Measurements from ENCODE around the gene BCAS3. TPM values are rescaled to one million over a fixed set of nuclear protein-coding genes. Genes with fewer than 3 reads are reported as not detected.
A peak's percentile ranks its signal among the peaks of the same experiment; 100 is the strongest.

Gene BCAS3
- total RNA-seq, 4 donors from 2014 or later = 13.0 to 27.8 (median 20.7) TPM

DNA sequence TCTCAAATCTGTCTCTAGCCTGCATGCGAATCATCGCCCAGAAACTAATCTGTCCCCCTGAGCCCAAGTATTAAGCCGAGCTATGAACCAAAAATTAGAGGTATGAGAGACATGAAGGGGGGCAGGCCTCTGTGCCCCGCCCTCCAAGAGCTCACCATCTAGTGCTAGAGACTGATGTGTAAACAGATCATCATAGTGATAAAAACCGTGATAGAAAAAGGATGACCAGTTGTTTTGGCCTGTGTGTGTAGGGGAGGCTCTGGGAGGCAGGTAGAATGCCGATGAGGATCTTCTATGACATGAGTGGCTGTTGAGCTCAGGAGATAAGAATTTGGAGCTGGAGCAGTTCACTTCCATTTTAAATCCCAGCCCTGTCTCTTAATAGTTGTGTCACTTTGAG is 632.9 kb downstream of the BCAS3 start:
- Histone ChIP-seq H3K9me3 (no peaks in the 10 kb centered on the region), H3K36me3 (no peaks in the 10 kb centered on the region), H3K4me1 (peaks cover 11 to 45% (median 18%) of the 10 kb centered on the region in 3 donors), H3K27me3 (no peaks in the 10 kb centered on the region), H3K4me3 (no peak overlapping the region), H3K27ac (no peak overlapping the region)
- WGBS, 2 donors = 75 to 78% methylated on average over 6 of the region's 6 CpGs
- no peak for TF ChIP-seq POLR2A (IDR thresholded peaks at IDR 0.05)
- TF ChIP-seq, protein P1, sequence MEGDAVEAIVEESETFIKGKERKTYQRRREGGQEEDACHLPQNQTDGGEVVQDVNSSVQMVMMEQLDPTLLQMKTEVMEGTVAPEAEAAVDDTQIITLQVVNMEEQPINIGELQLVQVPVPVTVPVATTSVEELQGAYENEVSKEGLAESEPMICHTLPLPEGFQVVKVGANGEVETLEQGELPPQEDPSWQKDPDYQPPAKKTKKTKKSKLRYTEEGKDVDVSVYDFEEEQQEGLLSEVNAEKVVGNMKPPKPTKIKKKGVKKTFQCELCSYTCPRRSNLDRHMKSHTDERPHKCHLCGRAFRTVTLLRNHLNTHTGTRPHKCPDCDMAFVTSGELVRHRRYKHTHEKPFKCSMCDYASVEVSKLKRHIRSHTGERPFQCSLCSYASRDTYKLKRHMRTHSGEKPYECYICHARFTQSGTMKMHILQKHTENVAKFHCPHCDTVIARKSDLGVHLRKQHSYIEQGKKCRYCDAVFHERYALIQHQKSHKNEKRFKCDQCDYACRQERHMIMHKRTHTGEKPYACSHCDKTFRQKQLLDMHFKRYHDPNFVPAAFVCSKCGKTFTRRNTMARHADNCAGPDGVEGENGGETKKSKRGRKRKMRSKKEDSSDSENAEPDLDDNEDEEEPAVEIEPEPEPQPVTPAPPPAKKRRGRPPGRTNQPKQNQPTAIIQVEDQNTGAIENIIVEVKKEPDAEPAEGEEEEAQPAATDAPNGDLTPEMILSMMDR (IDR thresholded peaks at IDR 0.05) = no peak
- intact Hi-C loops (cut with DNase I) = no loop called here
- DNase-seq = no peak

DNA sequence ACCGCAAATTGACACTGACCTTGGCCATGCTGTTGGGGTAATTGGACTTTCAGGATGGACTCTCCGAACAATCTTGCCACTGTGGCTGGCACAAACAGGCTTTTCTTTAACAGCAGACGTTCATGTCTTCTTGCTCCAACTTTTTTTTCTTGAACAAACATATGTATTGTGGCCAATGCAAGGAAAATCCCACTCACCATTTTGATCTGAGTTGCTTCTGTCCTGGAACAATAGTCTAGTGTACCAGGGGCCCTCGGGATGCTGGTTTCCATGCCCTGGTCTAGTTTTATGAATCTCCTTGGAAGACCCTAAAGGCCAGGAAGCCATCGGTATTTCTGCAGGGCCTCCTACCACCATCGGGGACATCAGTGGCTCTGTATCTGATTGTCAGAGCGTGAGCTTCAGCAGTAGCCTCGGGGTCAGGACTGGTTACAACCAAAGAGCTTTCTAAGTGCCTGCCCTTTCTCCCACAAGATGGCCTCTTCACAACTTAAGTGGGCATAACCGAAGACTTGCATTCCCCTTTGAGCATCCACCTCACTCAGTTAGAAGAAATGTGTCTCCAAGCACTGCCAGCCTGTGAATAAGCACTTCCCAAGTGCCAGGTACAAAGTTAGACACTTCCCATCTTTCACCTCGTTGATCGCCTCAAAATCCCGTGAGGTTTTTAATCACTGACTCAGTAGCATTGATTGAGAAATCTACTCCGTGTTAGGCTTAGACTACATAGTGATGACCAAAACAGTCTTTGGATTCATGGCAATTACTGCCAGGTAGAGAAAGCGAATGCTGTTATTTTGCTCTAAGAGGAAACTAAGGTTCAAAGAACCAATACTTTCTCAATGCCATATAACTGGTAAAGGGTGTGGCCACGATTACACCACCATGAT is 635.0 kb downstream of the BCAS3 start:
- Histone ChIP-seq H3K36me3 (no peaks in the 10 kb centered on the region), H3K27me3 (no peaks in the 10 kb centered on the region), H3K4me3 (no peak overlapping the region), H3K27ac (peak overlapping the region in 3 of 4 donors; percentile 78 to 80 (median 78)), H3K9me3 (no peaks in the 10 kb centered on the region), H3K4me1 (peaks cover 11 to 45% (median 18%) of the 10 kb centered on the region in 3 donors)
- intact Hi-C loops (cut with DNase I) = no loop called here
- TF ChIP-seq POLR2A (IDR thresholded peaks at IDR 0.05) = no peak
- TF ChIP-seq, protein P1 (IDR thresholded peaks at IDR 0.05) = no peak
- no peak for DNase-seq
- 90 to 94% methylated on average over 13 to 15 of the region's 15 CpGs for WGBS, 2 donors

DNA sequence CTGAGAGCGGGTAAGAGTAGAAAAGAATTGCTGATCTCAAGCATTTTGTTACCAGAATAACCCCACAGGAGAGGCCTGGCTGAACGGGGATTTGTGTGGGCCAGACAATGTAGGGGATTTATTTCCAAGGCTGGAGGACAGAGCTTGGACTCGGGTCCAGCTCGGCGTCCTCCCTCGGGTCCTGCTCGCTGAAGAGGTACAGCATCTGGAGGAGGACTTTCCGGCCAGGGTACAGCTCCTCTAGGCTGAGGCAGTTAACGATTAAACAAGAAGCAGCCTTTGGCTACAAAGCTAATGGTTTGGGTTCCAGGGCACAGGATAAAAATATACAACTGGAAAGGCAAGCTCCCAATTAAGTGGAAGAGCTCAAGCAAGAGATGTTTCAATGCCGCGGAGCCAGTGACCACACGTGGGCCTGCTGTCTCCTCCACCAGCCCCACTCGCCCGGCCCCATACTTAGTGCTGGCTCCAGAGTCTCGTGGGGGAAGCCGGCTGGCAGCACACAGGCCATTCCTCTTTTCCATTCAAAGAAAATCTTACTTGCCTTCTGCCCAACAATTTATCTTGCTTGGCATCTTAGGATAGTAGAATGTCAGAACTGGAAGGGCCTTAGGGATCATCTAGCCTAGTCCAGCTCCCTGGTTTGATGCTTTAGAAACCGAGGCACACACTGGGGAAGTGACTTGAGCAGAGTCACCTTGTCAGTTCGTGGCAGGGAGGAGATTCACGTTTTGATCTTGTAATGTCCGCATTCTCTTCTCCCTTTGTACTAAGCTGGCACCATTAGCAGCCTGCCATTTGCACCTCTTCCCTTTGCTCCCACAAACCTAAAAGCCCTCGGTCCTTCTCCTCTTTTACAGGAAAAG is 636.0 kb downstream of the BCAS3 start:
- DNase-seq = no peak
- H3K27me3 ChIP-seq = no peaks in the 10 kb centered on the region
- H3K27ac ChIP-seq = peak overlapping the region; percentile 59 to 80 (median 78)
- peaks cover 11 to 39% (median 18%) of the 10 kb centered on the region in 3 donors for H3K4me1 ChIP-seq
- WGBS, 2 donors = 64 to 72% methylated on average over 15 to 18 of the region's 21 CpGs
- no peak for TF ChIP-seq POLR2A (IDR thresholded peaks at IDR 0.05)
- TF ChIP-seq, protein P1 (IDR thresholded peaks at IDR 0.05) = no peak
- no peaks in the 10 kb centered on the region for H3K36me3 ChIP-seq
- intact Hi-C loops (cut with DNase I) = no loop called here
- no peak overlapping the region for H3K4me3 ChIP-seq
- H3K9me3 ChIP-seq = no peaks in the 10 kb centered on the region

DNA sequence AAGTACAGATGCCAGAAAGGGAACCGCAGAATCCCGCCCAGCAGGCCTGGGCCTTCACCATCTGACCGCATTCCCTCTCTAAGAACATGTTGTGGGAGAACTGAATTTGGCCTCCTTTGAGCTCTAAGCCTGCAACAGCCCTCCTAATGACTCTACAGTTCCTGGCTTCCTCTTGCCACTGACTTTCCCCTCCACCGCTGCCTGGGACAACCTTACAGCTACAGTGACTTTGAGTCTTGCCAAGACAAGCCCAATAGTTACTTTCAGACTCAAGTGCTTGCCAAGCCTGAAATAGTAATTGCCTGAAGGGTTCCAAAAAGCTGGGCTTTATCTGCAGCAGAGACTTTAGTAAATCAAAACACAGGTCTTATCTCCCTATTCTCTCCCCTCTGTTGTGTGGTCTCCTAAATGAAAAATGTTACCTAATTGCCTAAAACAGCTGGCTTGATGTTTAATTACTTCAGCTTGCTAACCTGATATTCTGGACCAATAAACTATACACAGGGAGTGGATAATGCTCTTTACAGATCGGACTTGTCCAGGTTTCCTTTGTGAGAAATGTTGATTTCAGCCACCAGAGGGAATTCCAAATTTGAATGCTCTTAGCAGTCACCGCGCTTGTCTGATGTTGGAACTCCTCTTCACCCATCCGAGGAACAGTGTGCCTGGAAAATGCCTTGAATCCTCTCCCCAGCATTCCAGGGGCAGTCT is 636.9 kb downstream of the BCAS3 start:
- Histone ChIP-seq H3K27ac (peak overlapping the region; percentile 59 to 80 (median 78)), H3K4me3 (no peak overlapping the region)
- WGBS, 2 donors = 33 to 38% methylated on average over 8 of the region's 8 CpGs

More for the DNA sequence above, 636.9 kb downstream of the BCAS3 start:
- no peak for DNase-seq
- peaks cover 11 to 30% (median 18%) of the 10 kb centered on the region in 3 donors for H3K4me1 ChIP-seq
- H3K36me3 ChIP-seq = no peaks in the 10 kb centered on the region
- intact Hi-C loops (cut with DNase I) = no loop called here
- no peaks in the 10 kb centered on the region for H3K27me3 ChIP-seq
- no peaks in the 10 kb centered on the region for H3K9me3 ChIP-seq
- TF ChIP-seq, protein P1 (IDR thresholded peaks at IDR 0.05) = peak in 3 of 6 experiments; percentile 14 to 23 (median 18)
- TF ChIP-seq POLR2A (IDR thresholded peaks at IDR 0.05) = no peak
